Measurements from ENCODE around the gene MEIOB.

The MEIOB gene

DNA sequence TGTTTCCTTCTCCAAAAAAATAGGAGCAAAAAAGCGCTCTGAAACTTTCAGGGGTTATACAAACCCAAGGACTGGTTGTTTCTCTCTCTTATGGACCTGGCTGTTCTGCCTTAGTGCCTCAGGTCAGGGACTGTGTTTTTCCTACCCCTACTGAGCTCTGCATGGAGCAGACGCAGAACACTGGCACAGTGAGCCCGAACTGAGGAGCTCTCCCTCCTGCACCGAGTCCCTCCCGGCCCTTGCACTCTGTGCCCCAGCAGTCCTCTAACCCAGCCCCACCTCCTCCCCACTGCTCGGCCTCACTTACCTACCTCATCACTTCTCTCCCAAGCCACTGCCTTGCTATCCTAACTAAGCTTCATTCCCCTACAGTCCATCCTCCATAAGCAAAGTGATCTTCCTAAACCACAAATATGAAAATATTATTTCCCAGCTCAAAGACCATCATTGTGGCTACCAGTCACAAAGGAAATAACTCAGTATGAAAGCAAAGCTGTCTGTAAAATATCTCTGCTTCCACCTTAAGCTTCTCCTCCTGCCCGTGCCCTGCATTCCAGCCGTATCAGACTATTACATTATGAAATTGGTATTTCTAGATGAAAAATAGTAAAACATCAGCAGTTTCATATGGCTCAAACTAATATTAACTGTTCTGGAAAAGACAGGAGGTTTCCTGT lies 13.6 kb downstream of the MEIOB start:
- TF ChIP-seq, protein P1, sequence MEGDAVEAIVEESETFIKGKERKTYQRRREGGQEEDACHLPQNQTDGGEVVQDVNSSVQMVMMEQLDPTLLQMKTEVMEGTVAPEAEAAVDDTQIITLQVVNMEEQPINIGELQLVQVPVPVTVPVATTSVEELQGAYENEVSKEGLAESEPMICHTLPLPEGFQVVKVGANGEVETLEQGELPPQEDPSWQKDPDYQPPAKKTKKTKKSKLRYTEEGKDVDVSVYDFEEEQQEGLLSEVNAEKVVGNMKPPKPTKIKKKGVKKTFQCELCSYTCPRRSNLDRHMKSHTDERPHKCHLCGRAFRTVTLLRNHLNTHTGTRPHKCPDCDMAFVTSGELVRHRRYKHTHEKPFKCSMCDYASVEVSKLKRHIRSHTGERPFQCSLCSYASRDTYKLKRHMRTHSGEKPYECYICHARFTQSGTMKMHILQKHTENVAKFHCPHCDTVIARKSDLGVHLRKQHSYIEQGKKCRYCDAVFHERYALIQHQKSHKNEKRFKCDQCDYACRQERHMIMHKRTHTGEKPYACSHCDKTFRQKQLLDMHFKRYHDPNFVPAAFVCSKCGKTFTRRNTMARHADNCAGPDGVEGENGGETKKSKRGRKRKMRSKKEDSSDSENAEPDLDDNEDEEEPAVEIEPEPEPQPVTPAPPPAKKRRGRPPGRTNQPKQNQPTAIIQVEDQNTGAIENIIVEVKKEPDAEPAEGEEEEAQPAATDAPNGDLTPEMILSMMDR (IDR thresholded peaks at IDR 0.05; ENCODE audit: low read depth, low read length): no peak
- DNase-seq (ENCODE audit: extremely low read depth, low read depth): no peak

DNA sequence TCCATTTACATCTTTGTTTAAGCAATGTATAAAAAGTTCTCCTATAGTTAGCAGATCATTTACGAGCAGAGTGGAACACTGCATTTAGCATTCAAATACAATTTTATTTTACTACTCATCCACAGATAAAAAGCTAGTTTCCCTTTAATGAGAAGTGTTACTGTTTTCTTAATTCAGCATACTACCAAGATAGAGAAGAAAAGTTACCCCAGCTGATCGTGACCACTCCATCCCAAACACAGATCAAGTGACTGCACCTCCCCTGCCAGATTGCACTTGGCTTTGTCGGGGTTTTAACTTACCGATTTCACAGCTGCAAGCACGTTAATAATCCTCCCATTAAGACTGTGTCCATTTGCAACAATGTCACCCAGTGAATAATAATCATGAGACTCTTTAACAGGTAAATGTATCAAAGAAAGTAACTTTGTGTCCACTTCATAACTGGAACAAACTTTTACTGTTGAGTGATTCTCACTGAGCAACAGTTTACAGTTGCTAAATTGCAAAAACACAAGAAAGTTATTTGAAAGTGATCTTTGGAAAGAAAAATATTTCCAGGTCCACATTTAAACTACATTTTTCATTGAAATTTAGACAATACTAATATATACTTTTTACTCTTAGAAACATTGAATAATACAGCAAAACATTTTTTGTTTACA lies 14.4 kb downstream of the MEIOB start:
- TF ChIP-seq, protein P1 (IDR thresholded peaks at IDR 0.05; ENCODE audit: low read depth, low read length): no peak
- DNase-seq (ENCODE audit: extremely low read depth, low read depth): no peak

DNA sequence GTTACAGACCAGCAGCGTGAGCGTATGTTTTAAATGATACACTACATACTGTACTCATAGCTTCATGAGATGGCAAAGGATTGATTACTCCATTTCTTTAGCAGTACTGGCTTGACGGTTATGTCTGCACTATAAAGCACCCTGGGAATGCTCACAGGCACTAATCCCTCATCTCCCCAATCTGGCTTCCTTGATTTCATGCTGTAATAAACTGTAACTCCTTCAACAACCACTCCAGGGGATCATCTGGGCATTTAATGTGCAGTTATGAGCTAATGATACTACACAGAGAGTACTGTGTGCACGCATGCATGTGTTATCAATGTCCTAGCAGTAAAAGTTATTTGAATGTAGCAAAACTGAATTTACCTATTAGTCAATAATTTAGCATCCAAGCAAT lies 20.2 kb downstream of the MEIOB start:
- TF ChIP-seq, protein P1 (IDR thresholded peaks at IDR 0.05; ENCODE audit: low read depth, low read length): no peak
- DNase-seq (ENCODE audit: extremely low read depth, low read depth): no peak

DNA sequence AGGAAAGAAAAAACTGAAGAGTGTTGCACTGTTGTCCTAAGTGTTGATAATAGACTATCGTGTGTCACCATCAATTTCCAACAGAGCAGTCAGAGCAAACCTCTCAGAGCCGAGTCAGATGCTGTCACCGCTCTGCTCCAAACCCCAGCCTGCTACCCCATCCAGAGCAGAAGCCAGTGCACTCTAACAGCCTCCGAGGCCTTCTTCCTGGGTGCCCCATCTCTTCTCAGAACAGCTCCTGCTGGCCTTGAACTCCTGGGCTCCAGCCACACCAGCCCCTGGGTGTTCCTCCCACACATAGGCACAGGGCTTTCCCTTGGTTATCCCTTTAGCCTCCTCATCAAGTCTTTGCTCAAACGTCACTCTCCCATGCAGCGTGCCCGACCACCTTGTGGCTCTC lies 21.0 kb downstream of the MEIOB start:
- no peak for DNase-seq (ENCODE audit: extremely low read depth, low read depth)

DNA sequence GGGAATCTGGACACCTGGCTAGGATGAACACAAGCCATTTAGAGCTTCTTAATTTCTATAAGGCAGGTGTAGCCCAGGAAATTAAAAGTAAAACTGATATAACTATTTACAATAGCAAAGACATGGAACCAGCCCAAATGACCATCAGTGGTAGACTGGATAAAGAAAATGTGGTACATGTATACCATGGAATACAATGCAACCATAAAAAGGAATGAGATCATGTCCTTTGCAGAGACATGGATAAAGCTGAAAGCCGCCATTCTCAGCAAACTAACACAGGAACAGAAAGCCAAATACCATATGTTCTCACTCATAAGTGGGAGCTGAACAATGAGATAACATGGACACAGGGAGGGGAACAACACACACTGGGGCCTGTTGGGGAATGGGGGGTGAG lies 25.5 kb downstream of the MEIOB start:
- TF ChIP-seq, protein P1 (IDR thresholded peaks at IDR 0.05; ENCODE audit: low read depth, low read length): no peak

More for the DNA sequence above, 21.0 kb downstream of the MEIOB start:
- TF ChIP-seq, protein P1 (IDR thresholded peaks at IDR 0.05; ENCODE audit: low read depth, low read length): no peak

DNA sequence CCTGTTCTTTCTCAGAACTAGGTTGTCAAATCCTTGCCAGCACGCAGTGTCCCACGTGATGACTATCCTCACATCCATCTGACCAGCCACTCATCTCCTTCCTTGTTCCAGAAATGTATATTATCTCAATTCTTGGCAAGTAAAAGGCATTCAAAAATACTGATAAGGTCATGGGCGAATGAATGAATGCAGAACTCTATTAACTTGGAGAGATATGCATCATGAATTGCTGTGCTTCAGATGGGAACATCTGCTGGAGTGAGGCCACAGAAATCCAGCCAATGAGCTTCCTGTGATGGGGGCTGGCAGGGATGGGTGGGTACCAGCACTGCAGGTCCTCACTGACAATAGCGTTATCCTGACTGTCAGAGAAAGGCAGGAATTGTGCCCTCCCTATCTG lies 26.0 kb downstream of the MEIOB start:
- TF ChIP-seq, protein P1 (IDR thresholded peaks at IDR 0.05; ENCODE audit: low read depth, low read length): no peak
- DNase-seq (ENCODE audit: extremely low read depth, low read depth): no peak

More for the DNA sequence above, 25.5 kb downstream of the MEIOB start:
- DNase-seq (ENCODE audit: extremely low read depth, low read depth): no peak

DNA sequence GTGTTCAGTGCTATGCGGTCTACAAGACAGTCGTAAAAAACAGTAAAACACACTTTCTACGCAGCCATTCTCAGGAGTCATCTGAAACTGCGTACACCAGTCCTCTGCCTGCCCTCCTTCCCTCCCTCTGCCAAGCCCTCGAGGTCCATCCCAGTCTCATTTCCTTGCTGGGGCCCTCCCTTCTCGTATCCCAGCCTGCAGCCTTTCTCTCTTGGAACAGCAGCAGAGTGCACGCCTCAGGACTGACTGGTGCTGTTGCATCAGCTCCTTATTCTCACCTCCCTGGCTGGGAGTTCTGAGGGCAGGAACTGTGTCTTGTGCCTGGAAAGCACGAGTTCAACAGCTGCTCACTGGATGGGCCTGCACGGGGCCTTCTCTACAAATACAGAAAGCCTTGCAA lies 32.4 kb downstream of the MEIOB start:
- TF ChIP-seq, protein P1 (IDR thresholded peaks at IDR 0.05; ENCODE audit: low read depth, low read length): no peak
- DNase-seq (ENCODE audit: extremely low read depth, low read depth): peak; percentile 18
